Sciatic nerve (tissue), 2 donors: Measurements from ENCODE around the gene UBE2F. TPM values are rescaled to one million over a fixed set of nuclear protein-coding genes. Genes with fewer than 3 reads are reported as not detected.
A peak's percentile ranks its signal among the peaks of the same experiment; 100 is the strongest.
"Not testable (repeated sequence)": the region's sequence is repeated elsewhere in the genome, so short reads cannot be mapped to it uniquely, and the experiment has no call there.

ENCODE experiments used
- ATAC-seq: fragments of 200-7000 bp; cut with Tn5 transposase; one replicate; pipeline ENCODE4 v1.9.1; 2020; ENCODE audit warnings: mild to moderate bottlenecking, moderate library complexity
- DNase-seq: peaks from one replicate; pipeline ENCODE4 v3.0.0-alpha.2; 2020; ENCODE audit warnings: low spot score
- intact Hi-C: fragments of 100-400 bp; cut with DNase I; formaldehyde crosslinking; loops from one replicate; pipeline ENCODE4 v1.14.2; 2022
- total RNA-seq: library from RNA; stranded (reverse); fragmentation: NEBNext Ultra II Directional; extraction: Animal tissue kit (Norgen Biotek cat#: 25700); gene quantifications from one replicate; pipeline ENCODE4 v1.2.1, GENCODE V29; 2021
- donor health status: DM: no; HTN: no; CAD: no.
- donor health status: DM: no; HTN: no; CAD: no.

UBE2F gene
- total RNA-seq, 1 donor from 2014 or later, result 32.6 TPM

- peak; percentile 100 for ATAC-seq
- intact Hi-C loops, result no loop called here
Measured at GRCh38 chr2:238060542-238061314, 93.9 kb downstream of the UBE2F start, which contains the start of gene SCLY. SCLY (plus strand) TSS chr2:238061001; CDS start chr2:238061055, 54 bp downstream.

GRCh38 chr2:238061315-238062202 lies 94.7 kb downstream of the UBE2F start:
- intact Hi-C loops, result no loop called here
- DNase-seq, result no peak
- ATAC-seq, result no peak

More at GRCh38 chr2:238060542-238061314, 93.9 kb downstream of the UBE2F start, which contains the start of gene SCLY:
- DNase-seq, result peak; percentile 98

GRCh38 chr2:238063414-238064189 lies 96.8 kb downstream of the UBE2F start:
- ATAC-seq (no peak), DNase-seq (no peak)
- intact Hi-C loops, result no loop called here

GRCh38 chr2:238064376-238064775 lies 97.6 kb downstream of the UBE2F start:
- intact Hi-C loops, result no loop called here
- ATAC-seq (no peak), DNase-seq (no peak)

GRCh38 chr2:238065071-238065846 lies 98.4 kb downstream of the UBE2F start:
- intact Hi-C loops, result no loop called here
- no peak for ATAC-seq
- DNase-seq, result no peak

- intact Hi-C loops, result no loop called here
- DNase-seq, result no peak
- no peak for ATAC-seq
Measured at GRCh38 chr2:238066218-238066617, 99.4 kb downstream of the UBE2F start.

GRCh38 chr2:238066718-238067117 lies 99.9 kb downstream of the UBE2F start:
- ATAC-seq, DNase-seq, intact Hi-C loops: not testable (repeated sequence)

- DNase-seq, result no peak
- ATAC-seq, result no peak
- intact Hi-C loops, result no loop called here
Measured at GRCh38 chr2:238067939-238068338, 101.1 kb downstream of the UBE2F start.

GRCh38 chr2:238069021-238069709 lies 102.4 kb downstream of the UBE2F start:
- no peak for DNase-seq
- no peak for ATAC-seq
- intact Hi-C loops, result no loop called here

GRCh38 chr2:238069877-238070276 lies 103.1 kb downstream of the UBE2F start:
- no peak for ATAC-seq
- intact Hi-C loops, result no loop called here
- DNase-seq, result no peak

- DNase-seq (no peak), ATAC-seq (no peak)
- intact Hi-C loops, result no loop called here
Measured at GRCh38 chr2:238075397-238075796, 108.6 kb downstream of the UBE2F start.

GRCh38 chr2:238077292-238077691 lies 110.5 kb downstream of the UBE2F start:
- ATAC-seq, result no peak
- intact Hi-C loops, result no loop called here

GRCh38 chr2:238079874-238080327 lies 113.1 kb downstream of the UBE2F start:
- DNase-seq (no peak), ATAC-seq (no peak)
- intact Hi-C loops, result no loop called here

More at GRCh38 chr2:238077292-238077691, 110.5 kb downstream of the UBE2F start:
- DNase-seq, result no peak

- no peak for ATAC-seq
- intact Hi-C loops, result no loop called here
- DNase-seq, result no peak
Measured at GRCh38 chr2:238080518-238080917, 113.7 kb downstream of the UBE2F start.

- intact Hi-C loops, result no loop called here
- DNase-seq, result no peak
- no peak for ATAC-seq
Measured at GRCh38 chr2:238081150-238081549, 114.3 kb downstream of the UBE2F start.

- DNase-seq (peak; percentile 26), ATAC-seq (no peak)
- intact Hi-C loops, result no loop called here
Measured at GRCh38 chr2:238081561-238081960, 114.7 kb downstream of the UBE2F start.

- intact Hi-C loops, result no loop called here
- ATAC-seq, result no peak
- peak; percentile 45 for DNase-seq
Measured at GRCh38 chr2:238082151-238082550, 115.3 kb downstream of the UBE2F start.

GRCh38 chr2:238082827-238083226 lies 116.0 kb downstream of the UBE2F start:
- peak; percentile 26 for DNase-seq
- intact Hi-C loops, result no loop called here
- no peak for ATAC-seq
